ENCODE measurements around the gene CDPF1.

CDPF1 gene

DNA sequence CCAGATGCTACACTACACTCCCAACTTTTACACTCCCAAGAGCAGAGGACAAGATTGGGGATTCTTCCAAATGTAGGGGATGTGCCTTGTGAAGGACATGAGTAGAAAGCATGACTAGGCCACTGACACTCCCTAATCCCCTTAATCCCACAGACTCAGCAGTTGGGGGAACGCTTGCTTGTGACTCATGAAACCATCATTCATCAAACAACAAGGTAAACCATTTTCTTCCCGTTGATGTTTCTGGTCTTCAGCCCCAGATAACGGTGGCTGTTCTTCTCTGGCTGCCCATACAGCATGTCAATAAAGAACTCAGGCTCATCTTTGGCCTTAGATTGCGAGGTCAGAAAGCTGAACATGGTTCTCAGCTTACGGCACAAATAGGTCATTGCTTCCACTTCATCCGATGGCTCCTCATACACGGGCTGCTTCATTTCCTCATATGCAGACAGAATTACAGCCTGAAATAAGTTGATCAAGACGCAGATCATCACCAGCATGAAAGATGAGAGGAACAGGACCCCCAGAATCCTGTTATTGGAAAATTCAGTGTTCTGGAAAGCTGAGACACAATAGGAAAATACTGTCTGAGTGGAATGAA lies 6.4 kb upstream of the CDPF1 start:
- no peak for DNase-seq

DNA sequence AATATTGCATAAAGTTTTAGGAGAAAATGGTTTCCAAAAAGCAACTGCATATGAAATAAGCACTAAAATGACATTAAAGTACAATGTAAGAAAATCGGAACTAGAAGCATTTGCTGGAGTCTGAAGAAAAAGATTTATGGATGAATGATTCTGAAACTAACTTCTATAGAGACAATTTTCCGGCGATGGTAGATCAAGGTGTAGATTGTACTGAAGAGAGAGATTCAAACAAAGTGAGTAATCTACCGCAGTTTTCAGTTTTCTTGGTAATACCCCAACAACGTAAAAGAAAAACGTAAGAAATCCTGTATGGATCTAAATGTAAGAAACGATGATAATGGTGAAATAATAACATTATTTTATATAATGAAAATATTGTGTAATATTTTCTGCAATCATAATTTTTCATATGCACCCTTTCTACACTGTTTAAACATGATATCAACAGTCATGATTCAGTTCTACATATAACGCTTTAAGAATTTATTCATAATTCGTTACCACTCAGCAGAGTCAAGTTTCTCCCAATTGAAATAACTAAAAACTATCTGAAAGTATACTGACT lies 1.8 kb upstream of the CDPF1 start:
- no peak for DNase-seq

DNA sequence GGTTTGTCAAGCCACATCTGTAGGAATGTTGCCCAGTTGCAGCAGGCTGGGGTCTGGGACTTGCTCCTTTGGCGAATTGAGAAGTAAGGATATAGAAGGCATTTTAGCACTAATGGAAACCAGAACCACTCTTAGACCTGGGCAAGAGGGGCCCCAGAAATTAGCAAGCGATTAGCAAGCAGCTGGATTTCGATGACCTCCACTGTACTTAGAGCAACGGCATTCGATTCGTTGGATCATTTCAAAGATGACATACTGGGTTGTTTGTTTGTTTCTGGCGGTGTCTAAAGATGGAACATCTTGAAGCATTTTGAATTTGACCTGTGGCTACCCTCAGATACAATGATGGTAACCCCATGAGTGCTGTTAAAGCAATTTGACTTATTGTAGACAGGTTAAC lies 1.2 kb upstream of the CDPF1 start:
- no peak for DNase-seq

DNA sequence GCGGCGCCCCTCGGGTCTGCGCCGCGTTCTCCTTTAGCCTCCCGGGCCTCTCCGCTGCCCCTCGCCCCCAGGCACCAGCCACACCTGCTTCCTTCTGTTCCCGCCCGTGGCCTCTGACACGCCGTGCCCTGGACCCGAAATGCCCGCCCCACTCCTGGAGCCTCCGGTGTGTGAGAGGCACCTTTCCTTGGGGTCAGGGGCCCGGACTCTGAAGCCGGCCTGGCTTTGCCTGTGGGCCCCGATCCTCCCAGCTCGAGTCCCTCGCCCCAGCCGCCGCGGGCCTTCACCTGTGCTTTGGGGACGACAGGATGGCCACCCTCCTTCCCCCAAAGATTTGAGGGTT lies 661 bp upstream of the CDPF1 start:
- DNase-seq: no peak

DNA sequence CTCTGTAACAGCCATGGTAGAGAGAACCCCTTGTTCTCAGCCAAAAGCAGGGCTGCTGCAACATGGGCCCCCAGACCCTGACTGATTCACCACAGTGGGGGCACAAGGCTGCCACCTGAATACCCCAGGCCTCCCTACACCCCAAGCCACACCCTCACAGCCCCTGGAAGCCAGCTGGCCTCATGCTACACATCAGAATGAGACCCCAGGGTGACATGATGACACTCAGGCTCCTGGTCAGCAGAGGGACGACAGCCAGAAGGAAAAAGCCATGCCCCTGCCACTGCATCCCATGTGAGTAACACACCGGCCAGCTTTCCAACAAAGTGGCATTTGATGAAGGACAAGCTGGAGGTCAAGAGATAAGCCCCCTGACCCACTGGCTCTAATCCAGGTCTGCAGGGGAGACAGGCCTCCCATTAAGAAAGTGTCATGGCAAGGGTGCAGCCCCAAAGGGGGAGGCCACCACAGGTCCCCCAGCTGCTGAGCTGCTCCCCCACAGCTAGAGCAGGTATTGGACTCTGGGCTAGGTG lies 2.6 kb downstream of the CDPF1 start:
- no peak for DNase-seq

DNA sequence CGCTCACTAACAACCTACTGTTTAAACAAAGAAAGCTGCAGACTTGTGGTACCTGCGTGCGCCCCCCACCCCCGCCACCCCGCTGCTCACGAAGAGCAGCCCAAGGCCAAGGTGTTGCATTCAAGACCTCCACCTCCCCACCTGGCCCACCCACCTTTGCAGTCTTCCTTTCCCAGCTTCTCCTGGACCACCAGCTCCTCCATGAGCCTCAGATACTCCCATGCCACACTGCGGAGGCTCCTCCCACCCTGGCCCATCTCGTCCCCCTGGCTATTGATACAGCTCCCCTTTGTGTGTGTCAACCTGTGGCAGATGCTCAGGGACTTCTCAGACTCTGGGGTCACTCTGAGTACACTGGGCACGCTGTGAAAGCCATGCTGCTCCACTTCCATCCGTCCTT lies 3.9 kb downstream of the CDPF1 start:
- DNase-seq: no peak

DNA sequence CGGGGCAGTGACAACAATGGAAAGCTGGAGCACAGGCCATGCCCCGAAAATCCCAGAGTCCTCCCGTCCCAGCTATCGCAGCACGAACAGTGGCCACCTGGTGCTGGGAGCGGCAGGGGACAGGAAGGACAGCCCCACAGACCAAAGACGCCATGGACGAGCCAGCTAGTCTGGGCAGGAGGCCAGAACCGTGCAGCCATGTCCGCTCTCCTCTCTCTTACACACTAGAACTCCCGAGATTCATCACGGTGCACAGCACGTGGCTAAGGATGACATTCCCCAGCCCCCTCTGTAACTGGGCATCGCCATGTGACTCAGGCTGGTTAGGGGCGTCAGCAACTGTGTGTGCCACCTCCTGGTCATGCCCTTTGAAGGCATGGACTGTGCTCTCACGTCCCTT lies 4.6 kb downstream of the CDPF1 start:
- DNase-seq: peak; percentile 68

DNA sequence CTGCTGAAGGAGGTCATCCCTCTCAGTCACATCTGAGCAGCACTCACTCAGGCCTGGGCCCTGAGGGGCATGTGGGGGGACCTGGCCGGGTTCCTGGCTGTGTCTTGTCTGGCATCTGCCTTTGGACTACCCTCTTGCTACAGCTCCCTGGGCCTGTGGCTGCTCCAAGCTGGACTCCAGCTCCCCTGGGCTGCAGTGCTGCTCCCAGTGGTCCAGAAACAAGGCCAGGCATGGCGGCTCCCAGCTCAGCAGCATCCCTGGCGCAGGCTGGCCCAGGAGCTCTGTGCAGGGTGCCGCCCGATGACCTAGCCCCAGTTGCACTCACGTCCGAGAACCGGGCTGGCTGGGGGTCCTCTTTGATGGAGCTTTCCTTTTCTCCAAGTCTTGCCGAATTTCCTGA lies 5.3 kb downstream of the CDPF1 start:
- DNase-seq: no peak

DNA sequence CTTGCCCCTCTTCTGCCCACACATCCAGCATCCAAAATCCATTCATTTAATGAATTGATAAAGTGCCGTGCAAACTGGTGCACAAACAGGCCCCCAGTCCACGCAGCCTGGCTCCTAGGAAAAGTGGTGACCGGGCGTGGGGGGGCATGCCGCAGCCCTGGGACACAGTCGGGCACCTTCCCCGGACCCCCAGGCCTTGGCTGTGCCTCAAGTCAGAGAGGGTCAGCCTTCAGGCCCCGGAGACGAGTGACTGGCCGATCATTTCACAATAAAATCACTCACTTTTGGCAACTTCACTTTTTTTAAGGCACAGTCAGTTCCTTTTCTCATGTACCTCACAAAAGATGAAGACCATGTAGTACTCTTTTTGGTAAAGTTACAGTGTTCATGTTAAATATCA lies 8.0 kb downstream of the CDPF1 start:
- DNase-seq: no peak

DNA sequence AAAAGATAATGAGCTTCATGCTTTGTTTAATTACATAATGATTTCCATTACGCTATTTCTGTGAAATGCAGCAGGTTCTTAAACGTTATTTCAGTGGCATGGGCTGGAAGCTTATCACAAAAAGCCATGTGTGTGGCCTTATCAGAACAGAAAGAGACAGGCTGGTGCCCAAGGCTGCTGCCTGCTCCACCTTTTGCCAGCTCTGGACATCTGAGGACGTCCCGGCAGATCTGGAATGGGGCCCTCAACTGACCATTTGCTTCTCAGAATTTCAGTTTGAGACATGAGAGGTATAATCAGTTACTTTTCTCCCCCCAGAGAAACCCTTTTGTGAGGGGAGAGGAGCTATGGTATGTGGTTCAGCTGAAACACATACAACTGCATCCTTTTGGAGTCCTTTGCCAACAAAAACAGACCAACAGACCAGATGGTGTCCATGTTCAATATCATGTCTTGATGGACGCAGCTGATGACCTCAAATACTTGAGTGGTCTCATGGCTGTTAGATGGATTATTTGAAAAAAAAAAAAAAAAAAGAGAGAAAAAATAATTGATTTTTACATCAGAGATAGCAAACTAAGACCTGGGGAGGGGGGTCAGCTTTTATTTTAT lies 8.6 kb downstream of the CDPF1 start:
- DNase-seq: no peak

DNA sequence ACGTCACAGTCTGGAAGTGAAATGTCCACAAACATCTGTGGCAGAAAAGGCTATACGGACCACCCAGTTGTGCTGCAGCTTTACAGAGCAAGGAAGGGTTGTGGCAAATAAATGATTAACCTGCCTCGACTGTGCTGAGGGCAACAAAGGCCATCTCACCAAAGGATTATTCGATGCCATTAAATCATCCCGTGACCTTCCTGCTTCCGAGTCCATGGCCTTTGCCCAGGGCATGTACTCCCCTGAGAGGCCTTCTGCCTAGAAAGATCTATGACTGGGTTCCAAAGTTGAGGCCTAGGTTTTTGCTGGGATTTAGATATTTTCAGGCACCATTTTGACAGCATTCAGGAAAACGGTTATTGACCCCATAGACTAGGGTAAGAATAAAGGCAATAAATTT lies 9.2 kb downstream of the CDPF1 start:
- DNase-seq: no peak

DNA sequence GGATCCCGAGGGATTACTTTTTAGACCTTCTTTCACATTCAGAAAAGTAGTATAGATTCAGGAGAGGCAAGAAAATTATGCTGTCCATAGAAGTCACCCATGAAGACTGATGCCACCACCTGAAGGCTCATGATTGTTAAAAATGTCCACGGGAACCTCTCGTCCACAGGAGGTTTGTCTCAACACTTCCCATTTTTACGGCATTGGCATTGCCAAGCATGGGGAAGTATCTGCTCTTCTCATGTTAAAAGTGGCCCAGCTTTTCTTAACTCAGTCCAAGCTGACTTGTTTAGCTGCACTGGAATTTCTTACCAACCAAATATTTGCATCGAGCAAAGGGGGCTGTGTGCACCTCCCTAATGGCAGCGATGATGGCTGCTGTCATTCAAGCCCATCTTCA lies 9.6 kb downstream of the CDPF1 start:
- no peak for DNase-seq

DNA sequence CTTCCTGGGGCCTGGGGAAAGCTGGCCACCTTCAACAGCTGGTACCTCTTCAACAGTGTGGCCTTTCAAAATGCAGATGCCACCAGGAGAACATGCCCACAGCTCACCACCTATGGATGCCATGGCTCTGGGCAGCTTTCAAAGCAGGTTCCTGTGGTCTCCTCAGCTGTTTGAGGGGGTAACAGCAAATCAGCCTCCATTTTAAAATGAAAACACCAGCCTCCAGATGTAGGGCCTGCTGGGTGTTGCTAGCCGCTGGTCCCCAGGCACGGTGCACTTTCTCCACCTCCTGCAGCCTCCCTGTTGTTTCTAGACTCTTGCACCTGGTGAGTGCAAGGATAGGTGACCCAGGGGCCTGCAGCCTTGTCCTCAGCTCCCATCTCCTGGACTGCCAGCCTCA lies 10.0 kb downstream of the CDPF1 start:
- DNase-seq: no peak

DNA sequence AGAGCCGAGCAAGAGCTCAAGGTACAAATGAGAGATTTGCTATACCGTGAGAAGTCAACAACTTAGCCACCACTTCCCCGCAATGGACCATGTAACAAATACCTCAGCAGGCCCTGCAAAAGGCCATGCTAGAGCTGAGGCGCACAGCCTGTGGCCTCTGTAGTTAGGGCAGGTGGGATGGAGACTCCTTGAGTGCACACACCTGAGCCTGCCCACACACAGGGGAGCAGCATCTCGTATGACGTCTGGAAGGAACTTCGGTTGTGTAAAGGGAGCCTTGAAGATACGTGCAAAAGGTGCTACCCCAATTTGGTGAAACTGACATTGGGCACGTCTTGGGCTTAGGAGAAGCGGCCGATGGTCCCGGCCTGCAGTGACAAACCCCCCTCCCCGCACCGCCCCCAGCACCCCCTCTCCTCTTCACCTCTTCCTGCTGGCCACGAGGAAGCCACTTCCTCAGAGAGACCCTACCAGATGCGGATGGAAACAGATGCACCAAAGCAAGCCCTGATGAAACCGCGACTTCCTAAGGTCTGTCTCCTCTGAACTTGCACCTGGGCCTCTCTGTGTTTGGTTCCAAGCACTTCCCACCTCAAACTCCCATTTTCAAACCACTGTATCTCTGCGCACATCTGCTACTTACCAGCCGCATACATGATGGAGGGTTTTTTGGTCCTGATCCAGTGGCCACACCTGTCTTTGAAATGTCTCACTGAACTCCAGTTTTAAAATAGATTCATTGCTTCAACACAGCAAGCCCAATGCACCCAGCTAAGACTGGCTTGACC lies 10.6 kb downstream of the CDPF1 start:
- DNase-seq: no peak

DNA sequence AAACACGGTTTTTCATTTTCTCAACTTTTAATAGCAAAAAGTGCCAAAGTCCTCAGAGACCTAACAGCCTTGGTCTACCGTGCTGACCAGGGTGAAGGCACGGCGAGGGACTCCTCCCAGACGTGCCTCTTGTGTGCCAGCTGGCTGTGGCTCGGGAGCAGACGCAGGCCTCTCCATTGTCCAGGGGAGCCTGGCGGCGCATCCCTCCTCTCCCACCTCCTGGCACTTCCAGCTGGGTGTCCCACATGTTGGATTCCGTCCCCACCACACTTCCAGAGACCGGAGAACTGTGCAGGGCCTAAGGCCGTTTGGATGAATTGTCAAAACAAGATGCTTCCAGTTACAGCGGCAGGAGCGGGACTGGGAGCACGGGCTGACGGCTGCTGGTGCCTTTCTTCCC lies 11.6 kb downstream of the CDPF1 start:
- DNase-seq: no peak

DNA sequence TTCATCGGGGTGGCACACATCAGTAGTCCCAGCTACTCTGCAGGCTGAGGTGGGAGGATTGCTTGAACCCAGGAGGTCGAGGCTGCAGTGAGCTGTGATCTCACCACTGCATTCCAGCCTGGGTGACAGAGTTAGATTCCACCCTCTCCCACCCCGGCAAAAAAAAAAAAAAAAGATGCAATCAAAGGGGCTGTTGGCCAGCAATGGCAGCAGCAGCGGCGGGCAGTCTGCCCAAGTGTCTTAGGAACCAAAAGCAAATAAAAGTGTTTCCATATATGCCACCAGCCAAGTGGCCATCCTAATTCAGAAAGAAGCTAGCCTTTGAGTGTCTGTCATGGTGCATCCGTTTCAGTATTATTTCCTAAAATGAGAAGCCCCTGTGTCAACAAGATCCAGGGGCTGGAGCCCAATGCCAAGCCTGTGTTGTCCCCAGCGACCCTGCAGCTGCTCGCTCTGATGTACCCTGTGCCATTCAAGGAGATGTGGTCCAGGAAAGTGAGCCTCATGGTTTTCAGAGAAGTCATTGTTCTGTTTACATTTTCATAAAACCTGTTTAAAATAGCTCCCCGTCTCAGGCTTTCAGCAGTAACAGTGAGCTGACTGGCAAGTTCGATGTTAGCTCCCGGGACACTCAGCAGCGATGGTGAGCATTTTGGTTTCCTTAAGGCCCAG lies 12.5 kb downstream of the CDPF1 start:
- no peak for DNase-seq

DNA sequence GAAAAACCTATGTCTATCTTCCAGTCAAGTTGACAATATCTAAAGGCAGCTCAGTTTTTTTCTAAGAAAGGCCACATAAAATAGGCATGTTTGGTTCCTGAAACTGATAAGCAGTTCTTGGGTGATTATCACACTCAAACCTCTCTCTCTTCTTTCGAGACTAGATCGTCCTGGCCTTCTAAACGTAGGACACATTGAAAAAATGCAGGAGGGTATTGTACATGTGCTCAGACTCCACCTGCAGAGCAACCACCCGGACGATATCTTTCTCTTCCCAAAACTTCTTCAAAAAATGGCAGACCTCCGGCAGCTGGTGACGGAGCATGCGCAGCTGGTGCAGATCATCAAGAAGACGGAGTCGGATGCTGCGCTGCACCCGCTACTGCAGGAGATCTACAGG lies 15.1 kb downstream of the CDPF1 start:
- DNase-seq: no peak

DNA sequence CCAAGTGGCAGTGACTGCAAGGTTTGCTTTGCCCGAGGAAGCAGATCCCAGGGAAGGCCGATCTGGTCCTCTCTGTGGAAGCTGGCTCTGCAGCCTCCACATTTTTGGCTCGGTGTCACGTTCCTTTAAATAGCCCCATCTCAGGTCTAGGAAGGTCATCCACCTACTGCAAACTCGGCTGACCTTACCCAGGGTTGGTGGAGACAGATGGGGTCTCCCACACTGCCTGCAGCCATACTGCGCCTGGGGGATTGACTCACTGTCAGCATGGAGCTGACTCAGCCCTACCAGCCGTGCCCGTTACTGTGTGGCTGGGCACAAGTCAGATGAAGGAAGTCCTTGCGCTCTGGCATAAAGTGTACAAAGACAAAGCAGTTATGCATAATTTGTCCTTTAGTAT lies 16.9 kb downstream of the CDPF1 start:
- no peak for DNase-seq

DNA sequence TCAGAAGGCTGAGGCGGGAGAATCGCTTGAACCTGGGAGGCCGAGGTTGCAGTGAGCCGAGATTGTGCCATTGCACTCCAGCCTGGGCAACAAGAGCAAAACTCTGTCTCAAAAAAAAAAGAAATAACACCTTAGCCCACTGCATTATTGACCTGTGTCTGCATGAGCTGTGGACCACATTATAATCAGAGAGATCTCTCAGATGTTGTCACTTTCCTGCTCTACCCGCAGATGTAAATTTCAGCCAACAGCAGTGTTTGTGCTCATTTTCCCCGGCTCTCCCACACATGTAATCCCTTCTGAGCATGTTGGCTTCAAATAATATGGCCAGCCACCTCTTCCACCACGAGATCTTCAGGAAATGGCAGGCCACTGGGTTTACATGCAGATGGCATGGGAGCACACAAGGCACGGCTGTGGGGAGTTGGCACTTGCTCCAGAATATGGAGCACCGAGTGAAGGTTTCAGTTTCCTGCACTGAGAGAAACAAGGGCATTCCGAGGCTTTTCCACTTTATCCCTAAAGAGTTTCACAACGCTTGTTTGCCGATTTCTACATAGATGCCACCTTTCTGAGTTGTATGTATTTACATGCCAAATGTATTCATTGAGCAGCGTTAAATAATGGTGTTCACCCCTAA lies 19.7 kb downstream of the CDPF1 start:
- DNase-seq: no peak

DNA sequence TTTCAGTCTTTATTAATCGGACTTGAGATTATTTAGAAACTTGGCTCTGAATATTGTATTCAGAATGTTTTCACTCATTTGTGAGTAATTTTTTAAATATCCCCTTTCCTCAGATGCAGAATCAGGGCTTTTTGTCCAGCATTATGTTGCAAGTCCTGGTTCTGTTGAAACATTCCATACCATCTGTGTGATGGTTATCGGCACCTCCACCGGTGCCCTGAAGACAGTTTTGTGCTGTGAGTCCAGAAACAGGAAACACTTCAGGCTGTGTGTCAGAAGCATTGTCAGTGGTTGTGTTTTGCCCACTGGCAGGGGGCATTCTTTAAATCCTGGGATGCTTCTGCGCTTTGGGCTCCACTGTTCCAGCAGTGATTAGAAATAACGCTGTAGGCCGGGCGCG lies 20.4 kb downstream of the CDPF1 start:
- no peak for DNase-seq

DNA sequence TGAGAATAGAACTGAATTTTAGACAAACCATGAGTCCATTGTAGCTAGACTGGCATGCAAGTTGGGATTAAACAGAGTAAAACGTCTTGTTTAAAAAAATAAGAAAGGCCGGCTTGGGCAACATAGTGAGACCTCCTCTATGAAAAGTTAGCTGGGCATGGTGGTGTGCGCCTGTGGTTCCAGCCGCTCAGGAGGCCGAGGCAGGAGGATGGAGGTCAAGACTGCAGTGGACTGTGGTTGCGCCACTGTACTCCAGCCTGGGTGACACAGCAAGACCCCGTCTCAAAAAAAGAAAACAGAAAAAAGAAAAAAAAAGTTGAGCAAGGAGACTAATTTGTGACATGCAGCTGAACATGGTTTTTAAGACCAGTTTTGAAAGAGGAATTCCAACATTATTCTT lies 23.5 kb downstream of the CDPF1 start:
- DNase-seq: no peak

DNA sequence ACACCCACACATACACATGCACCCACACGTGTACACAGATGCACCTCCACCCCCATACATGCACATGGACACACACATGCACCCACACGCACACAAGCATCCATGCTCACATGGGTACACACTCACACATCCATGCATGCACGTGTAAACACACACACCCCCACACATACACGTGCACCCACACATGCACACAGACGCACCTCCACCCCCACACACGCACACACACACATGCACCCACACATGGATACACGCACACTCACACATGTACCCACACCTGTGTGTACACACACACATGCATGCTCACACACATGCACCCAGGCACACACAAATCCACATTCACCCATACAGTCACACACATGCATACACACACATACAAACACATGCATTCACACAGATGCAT lies 24.5 kb downstream of the CDPF1 start:
- DNase-seq: no peak

DNA sequence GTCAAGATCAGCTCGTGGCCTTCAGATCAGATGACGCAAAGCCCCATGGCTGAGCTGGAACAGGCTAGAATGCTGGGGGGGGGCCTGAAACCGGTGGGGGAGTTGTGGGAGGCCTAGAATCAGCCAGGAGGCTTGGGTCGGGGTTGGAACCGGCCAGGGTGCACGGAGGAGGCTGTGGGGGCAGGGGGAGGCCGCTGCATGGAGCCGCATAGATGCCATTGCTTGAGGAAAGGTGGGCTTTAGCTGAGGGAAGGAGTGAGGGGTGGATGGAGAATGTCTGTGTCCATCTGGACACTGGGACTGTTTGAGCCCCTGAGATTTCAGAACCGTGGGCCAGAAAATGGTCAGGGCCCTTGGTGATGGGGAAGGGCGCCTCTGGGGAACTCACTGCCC lies 25.2 kb downstream of the CDPF1 start:
- no peak for DNase-seq

All from NCI-H345 (cell line).